Liver (tissue), 9 donors: Measurements from ENCODE around the gene ADGRD1. TPM values are rescaled to one million over a fixed set of nuclear protein-coding genes. Genes with fewer than 3 reads are reported as not detected.

Experiments used
- DNase-seq: peaks from one replicate; pipeline ENCODE4 v3.0.0-alpha.2; 2017; ENCODE audit warnings: low spot score
- H3K27ac ChIP-seq, 2 donors: one replicate each; pipeline ENCODE4 v1.7.0; 2013; ENCODE audit warnings: inconsistent platforms in 2 of 2, low read length in 2 of 2, control low read depth in 1 of 2, low read depth in 1 of 2, mild to moderate bottlenecking in 1 of 2
- H3K27me3 ChIP-seq, 4 donors: one replicate each; pipeline versions ENCODE4 v1.6.1 to v1.7.0; 2013; ENCODE audit warnings: low read length in 3 of 4, inconsistent platforms in 1 of 4, mild to moderate bottlenecking in 1 of 4, moderate library complexity in 1 of 4; ENCODE audit not compliant: control insufficient read depth in 4 of 4, insufficient read depth in 4 of 4
- H3K36me3 ChIP-seq, 4 donors: one replicate each; pipeline versions ENCODE4 v1.6.1 to v1.7.0; 2013; ENCODE audit warnings: low read length in 3 of 4, mild to moderate bottlenecking in 3 of 4, low read depth in 1 of 4, moderate library complexity in 1 of 4; ENCODE audit not compliant: control insufficient read depth in 4 of 4, insufficient read depth in 3 of 4
- H3K4me1 ChIP-seq, 4 donors: one replicate each; pipeline versions ENCODE4 v1.6.1 to v1.7.0; 2013; ENCODE audit warnings: low read length in 3 of 4, mild to moderate bottlenecking in 3 of 4, moderate library complexity in 1 of 4; ENCODE audit not compliant: control insufficient read depth in 4 of 4, insufficient read depth in 4 of 4
- H3K4me3 ChIP-seq, 3 donors: one replicate each; pipeline versions ENCODE4 v1.6.1 to v1.7.0; 2013; ENCODE audit warnings: low read length in 3 of 3, control low read depth in 1 of 3, low read depth in 1 of 3, mild to moderate bottlenecking in 1 of 3
- H3K9ac ChIP-seq, 2 donors: one replicate each; pipeline ENCODE4 v1.7.0; 2013; ENCODE audit warnings: low read length in 2 of 2, mild to moderate bottlenecking in 2 of 2, moderate library complexity in 2 of 2, control low read depth in 1 of 2, low read depth in 1 of 2
- H3K9me3 ChIP-seq, 4 donors: one replicate each; pipeline versions ENCODE4 v1.6.1 to v1.7.0; 2013; ENCODE audit warnings: low read length in 3 of 4; ENCODE audit not compliant: control insufficient read depth in 4 of 4
- EGR1 ChIP-seq, 2 donors: IDR thresholded peaks; 2 replicates each; pipeline ENCODE4 v1.6.1; 2016 to 2018; ENCODE audit warnings: antibody characterized with exemption in 2 of 2, low read depth in 2 of 2
- FOXA1 ChIP-seq: IDR thresholded peaks from 2 replicates; pipeline ENCODE4 v1.6.1; 2016; ENCODE audit warnings: antibody characterized with exemption
- FOXA2 ChIP-seq: IDR thresholded peaks from 2 replicates; pipeline ENCODE4 v1.6.1; 2016; ENCODE audit warnings: antibody characterized with exemption
- GABPA ChIP-seq, 2 donors: IDR thresholded peaks in 1 of 2; conservative IDR thresholded peaks in 1 of 2; 2 replicates each; pipeline ENCODE4 v1.6.1; 2016; ENCODE audit warnings: antibody characterized with exemption in 2 of 2, mild to moderate bottlenecking in 1 of 2, moderate library complexity in 1 of 2
- HNF4A ChIP-seq, 2 donors: conservative IDR thresholded peaks; 2 replicates each; pipeline ENCODE4 v1.6.1; 2016; ENCODE audit warnings: antibody characterized with exemption in 2 of 2, mild to moderate bottlenecking in 2 of 2
- HNF4G ChIP-seq: IDR thresholded peaks from 2 replicates; pipeline ENCODE4 v1.6.1; 2016; ENCODE audit warnings: antibody characterized with exemption
- JUND ChIP-seq, 2 donors: IDR thresholded peaks; 2 replicates each; pipeline ENCODE4 v1.6.1; 2016; ENCODE audit warnings: antibody characterized with exemption in 2 of 2
- NR2F2 ChIP-seq: IDR thresholded peaks from 2 replicates; pipeline ENCODE4 v1.6.1; 2016; ENCODE audit warnings: antibody characterized with exemption
- RAD21 ChIP-seq, 2 donors: IDR thresholded peaks; 2 replicates each; pipeline ENCODE4 v1.6.1; 2016; ENCODE audit warnings: antibody characterized with exemption in 2 of 2, mild to moderate bottlenecking in 2 of 2
- RXRA ChIP-seq, 2 donors: IDR thresholded peaks; 2 replicates each; pipeline ENCODE4 v1.6.1; 2017 to 2018; ENCODE audit warnings: antibody characterized with exemption in 2 of 2, mild to moderate bottlenecking in 1 of 2
- SP1 ChIP-seq: IDR thresholded peaks from 2 replicates; pipeline ENCODE4 v1.6.1; 2018; ENCODE audit warnings: antibody characterized with exemption, mild to moderate bottlenecking
- TAF1 ChIP-seq: conservative IDR thresholded peaks from 2 replicates; pipeline ENCODE4 v1.6.1; 2016; ENCODE audit warnings: antibody characterized with exemption, mild to moderate bottlenecking
- YY1 ChIP-seq: IDR thresholded peaks from 2 replicates; pipeline ENCODE4 v1.6.1; 2016; ENCODE audit warnings: antibody characterized with exemption, mild to moderate bottlenecking
- WGBS: extraction: QIAGEN DNeasy Blood & Tissue Kit; methylation state at CpG from one replicate; pipeline ENCODE4 v1.1.7; 2013; 5-methylcytosine and 5-hydroxymethylcytosine counted together
- polyA plus RNA-seq, 2 donors: library from polyadenylated mRNA; stranded (reverse) in 1 of 2; unstranded in 1 of 2; fragments of 200-250 nt in 1 of 2; fragments of >200 nt in 1 of 2; fragmentation: Nextera tagmentation in 1 of 2; extraction: Ambion mirVana in 1 of 2; gene quantifications; one replicate each; pipeline versions ENCODE4 v1.2.1 to v1.2.3, GENCODE V29; 2013 to 2015
- total RNA-seq, 2 donors: library from RNA; depleted of rRNA; stranded (reverse); fragments of >200 nt; gene quantifications; one replicate each; pipeline ENCODE4 v1.2.3, GENCODE V29; 2014
- TF ChIP-seq, protein P1 (sequence below): IDR thresholded peaks from 2 replicates; pipeline ENCODE4 v1.6.1; 2016; ENCODE audit warnings: antibody characterized with exemption
- TF ChIP-seq, protein P2 (sequence below): IDR thresholded peaks from 2 replicates; pipeline ENCODE4 v1.6.1; 2016; ENCODE audit warnings: antibody characterized with exemption
- TF ChIP-seq, protein P3 (sequence below): IDR thresholded peaks from 2 replicates; pipeline ENCODE4 v1.6.1; 2016; ENCODE audit warnings: antibody characterized with exemption, mild to moderate bottlenecking
- TF ChIP-seq, protein P4 (sequence below): fragments of 150-350 bp; IDR thresholded peaks from 2 replicates; pipeline ENCODE4 v1.5.1; 2017; ENCODE audit warnings: improper control_type of control experiment, low read depth, low read length; ENCODE audit not compliant: missing input control
- TF ChIP-seq, protein P5 (sequence below): IDR thresholded peaks from 2 replicates; pipeline ENCODE4 v1.6.1; 2016; ENCODE audit warnings: antibody characterized with exemption
- donor health status: healthy.
- donor health status: healthy.
- donor health status: healthy.
- donor health status: healthy.
- donor health status: healthy.

ADGRD1 gene
- total and polyA plus RNA-seq, 4 donors: 2.7 to 7.1 (median 4.6) TPM

DNA sequence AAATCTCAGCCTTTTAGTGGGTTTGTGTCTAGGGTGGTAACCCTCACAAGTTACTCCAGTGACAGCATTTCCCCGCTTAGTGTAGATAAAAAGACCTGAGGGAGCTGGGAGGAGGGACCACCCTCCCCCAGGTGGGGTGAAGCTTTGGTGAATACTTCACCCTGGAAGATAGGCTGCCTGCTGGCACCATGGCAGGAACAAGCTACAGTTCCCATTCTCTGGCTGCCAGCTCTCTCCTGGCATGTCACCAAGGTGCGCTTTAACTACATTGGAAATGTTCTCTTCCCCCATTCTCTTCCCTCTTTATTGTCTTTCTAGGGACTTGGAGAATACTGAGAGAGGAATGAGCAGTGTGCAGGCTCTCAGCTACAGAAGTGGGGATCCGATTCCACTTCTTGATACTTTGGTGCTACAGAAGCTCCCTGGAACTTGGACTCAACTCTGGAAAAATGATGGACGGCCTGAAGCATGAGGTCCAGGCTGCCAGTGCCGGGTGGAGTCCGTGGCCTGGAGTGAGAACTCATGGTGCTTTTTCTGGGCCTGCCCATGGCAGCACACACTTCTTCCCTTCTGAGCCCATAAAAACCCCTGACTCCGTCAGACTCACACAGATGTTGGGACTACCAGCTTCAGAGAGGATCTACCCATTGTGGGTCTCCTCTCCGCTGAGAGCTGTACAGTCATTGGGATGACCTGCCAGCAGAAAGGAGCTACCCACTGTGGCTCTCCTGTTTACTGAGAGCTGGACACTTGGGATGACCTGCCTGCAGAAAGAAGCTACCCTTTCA is 198.0 kb downstream of the ADGRD1 start:
- no peaks in the 10 kb centered on the region for H3K36me3 ChIP-seq
- H3K27ac ChIP-seq: no peak overlapping the region
- 92% methylated on average over 8 of the region's 8 CpGs for WGBS
- DNase-seq: no peak
- TF ChIP-seq NR2F2 (no peak), JUND (IDR thresholded peaks at IDR 0.05) (no peak)
- peaks cover 0 to 2% (median 0%) of the 10 kb centered on the region in 4 donors for H3K9me3 ChIP-seq
- H3K4me3 ChIP-seq: no peak overlapping the region
- H3K27me3 ChIP-seq: no peaks in the 10 kb centered on the region
- no peak overlapping the region for H3K9ac ChIP-seq
- H3K4me1 ChIP-seq: no peaks in the 10 kb centered on the region

DNA sequence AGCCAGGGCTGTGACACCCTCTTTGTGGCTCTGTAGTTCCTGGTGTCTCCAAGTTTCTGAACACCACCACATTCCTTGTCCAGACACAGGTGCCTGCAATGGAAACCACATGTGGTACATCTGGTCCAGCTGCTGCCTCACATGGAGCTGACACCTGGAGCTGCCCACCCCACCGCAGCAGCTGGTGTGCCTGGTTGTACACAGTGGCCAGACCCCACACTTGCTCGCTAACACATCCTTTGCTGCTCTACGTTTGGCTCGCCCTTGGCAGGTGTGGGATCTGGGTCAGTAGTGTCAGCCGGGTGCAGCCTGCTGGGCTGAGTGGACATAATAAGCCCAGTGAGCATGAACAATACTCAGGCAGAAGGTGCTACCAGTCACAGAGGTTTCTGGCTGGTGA is 198.9 kb downstream of the ADGRD1 start:
- no peaks in the 10 kb centered on the region for H3K4me1 ChIP-seq
- TF ChIP-seq, protein P1, sequence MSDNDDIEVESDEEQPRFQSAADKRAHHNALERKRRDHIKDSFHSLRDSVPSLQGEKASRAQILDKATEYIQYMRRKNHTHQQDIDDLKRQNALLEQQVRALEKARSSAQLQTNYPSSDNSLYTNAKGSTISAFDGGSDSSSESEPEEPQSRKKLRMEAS: no peak
- no peak for TF ChIP-seq FOXA2
- TF ChIP-seq EGR1 (IDR thresholded peaks at IDR 0.05; ENCODE audit: low read depth in 2 of 2): no peak
- TF ChIP-seq SP1: no peak
- no peak for TF ChIP-seq HNF4G
- TF ChIP-seq, protein P2, sequence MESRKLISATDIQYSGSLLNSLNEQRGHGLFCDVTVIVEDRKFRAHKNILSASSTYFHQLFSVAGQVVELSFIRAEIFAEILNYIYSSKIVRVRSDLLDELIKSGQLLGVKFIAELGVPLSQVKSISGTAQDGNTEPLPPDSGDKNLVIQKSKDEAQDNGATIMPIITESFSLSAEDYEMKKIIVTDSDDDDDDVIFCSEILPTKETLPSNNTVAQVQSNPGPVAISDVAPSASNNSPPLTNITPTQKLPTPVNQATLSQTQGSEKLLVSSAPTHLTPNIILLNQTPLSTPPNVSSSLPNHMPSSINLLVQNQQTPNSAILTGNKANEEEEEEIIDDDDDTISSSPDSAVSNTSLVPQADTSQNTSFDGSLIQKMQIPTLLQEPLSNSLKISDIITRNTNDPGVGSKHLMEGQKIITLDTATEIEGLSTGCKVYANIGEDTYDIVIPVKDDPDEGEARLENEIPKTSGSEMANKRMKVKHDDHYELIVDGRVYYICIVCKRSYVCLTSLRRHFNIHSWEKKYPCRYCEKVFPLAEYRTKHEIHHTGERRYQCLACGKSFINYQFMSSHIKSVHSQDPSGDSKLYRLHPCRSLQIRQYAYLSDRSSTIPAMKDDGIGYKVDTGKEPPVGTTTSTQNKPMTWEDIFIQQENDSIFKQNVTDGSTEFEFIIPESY: no peak
- TF ChIP-seq, protein P3, sequence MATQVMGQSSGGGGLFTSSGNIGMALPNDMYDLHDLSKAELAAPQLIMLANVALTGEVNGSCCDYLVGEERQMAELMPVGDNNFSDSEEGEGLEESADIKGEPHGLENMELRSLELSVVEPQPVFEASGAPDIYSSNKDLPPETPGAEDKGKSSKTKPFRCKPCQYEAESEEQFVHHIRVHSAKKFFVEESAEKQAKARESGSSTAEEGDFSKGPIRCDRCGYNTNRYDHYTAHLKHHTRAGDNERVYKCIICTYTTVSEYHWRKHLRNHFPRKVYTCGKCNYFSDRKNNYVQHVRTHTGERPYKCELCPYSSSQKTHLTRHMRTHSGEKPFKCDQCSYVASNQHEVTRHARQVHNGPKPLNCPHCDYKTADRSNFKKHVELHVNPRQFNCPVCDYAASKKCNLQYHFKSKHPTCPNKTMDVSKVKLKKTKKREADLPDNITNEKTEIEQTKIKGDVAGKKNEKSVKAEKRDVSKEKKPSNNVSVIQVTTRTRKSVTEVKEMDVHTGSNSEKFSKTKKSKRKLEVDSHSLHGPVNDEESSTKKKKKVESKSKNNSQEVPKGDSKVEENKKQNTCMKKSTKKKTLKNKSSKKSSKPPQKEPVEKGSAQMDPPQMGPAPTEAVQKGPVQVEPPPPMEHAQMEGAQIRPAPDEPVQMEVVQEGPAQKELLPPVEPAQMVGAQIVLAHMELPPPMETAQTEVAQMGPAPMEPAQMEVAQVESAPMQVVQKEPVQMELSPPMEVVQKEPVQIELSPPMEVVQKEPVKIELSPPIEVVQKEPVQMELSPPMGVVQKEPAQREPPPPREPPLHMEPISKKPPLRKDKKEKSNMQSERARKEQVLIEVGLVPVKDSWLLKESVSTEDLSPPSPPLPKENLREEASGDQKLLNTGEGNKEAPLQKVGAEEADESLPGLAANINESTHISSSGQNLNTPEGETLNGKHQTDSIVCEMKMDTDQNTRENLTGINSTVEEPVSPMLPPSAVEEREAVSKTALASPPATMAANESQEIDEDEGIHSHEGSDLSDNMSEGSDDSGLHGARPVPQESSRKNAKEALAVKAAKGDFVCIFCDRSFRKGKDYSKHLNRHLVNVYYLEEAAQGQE: no peak
- no peak for TF ChIP-seq RAD21 (IDR thresholded peaks at IDR 0.05)
- no peak for TF ChIP-seq GABPA (IDR thresholded peaks at IDR 0.05 in 1 of 2, conservative IDR thresholded peaks at IDR 0.05 in 1 of 2)
- no peak for TF ChIP-seq HNF4A (conservative IDR thresholded peaks at IDR 0.05)
- no peak for TF ChIP-seq FOXA1
- TF ChIP-seq YY1: no peak
- TF ChIP-seq, protein P4, sequence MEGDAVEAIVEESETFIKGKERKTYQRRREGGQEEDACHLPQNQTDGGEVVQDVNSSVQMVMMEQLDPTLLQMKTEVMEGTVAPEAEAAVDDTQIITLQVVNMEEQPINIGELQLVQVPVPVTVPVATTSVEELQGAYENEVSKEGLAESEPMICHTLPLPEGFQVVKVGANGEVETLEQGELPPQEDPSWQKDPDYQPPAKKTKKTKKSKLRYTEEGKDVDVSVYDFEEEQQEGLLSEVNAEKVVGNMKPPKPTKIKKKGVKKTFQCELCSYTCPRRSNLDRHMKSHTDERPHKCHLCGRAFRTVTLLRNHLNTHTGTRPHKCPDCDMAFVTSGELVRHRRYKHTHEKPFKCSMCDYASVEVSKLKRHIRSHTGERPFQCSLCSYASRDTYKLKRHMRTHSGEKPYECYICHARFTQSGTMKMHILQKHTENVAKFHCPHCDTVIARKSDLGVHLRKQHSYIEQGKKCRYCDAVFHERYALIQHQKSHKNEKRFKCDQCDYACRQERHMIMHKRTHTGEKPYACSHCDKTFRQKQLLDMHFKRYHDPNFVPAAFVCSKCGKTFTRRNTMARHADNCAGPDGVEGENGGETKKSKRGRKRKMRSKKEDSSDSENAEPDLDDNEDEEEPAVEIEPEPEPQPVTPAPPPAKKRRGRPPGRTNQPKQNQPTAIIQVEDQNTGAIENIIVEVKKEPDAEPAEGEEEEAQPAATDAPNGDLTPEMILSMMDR: no peak
- TF ChIP-seq, protein P5, sequence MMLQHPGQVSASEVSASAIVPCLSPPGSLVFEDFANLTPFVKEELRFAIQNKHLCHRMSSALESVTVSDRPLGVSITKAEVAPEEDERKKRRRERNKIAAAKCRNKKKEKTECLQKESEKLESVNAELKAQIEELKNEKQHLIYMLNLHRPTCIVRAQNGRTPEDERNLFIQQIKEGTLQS: no peak
- TF ChIP-seq NR2F2: no peak
- TF ChIP-seq JUND (IDR thresholded peaks at IDR 0.05): no peak
- TF ChIP-seq RXRA (IDR thresholded peaks at IDR 0.05): no peak
- no peak for TF ChIP-seq TAF1
- WGBS: 90% methylated on average over 5 of the region's 5 CpGs

More for the DNA sequence above, 198.9 kb downstream of the ADGRD1 start:
- no peaks in the 10 kb centered on the region for H3K36me3 ChIP-seq
- H3K9me3 ChIP-seq: peaks cover 0 to 2% (median 0%) of the 10 kb centered on the region in 4 donors
- no peak overlapping the region for H3K4me3 ChIP-seq
- no peak overlapping the region for H3K9ac ChIP-seq
- DNase-seq: no peak
- no peaks in the 10 kb centered on the region for H3K27me3 ChIP-seq
- H3K27ac ChIP-seq: no peak overlapping the region
